DOHH2 (cell line): ENCODE measurements around the gene ORC5.

ENCODE experiments used
- H3F3A ChIP-seq: fragments of 200-600 bp; sonication (generic), shearing (Covaris generic); 2 replicates; pipeline ENCODE4 v1.6.0; 2016; ENCODE audit warnings: antibody characterized with exemption, mild to moderate bottlenecking; ENCODE audit not compliant: control insufficient read depth, insufficient read depth
- H3K27ac ChIP-seq: fragments of 200-600 bp; sonication (generic); 2 replicates; pipeline ENCODE4 v1.5.1; 2014; ENCODE audit warnings: low read depth, mild to moderate bottlenecking, low read length, moderate library complexity
- H3K27me3 ChIP-seq: fragments of 200-600 bp; sonication (generic); 2 replicates; pipeline ENCODE4 v1.6.1; 2014; ENCODE audit warnings: mild to moderate bottlenecking, low read length, mixed read lengths; ENCODE audit not compliant: control insufficient read depth
- H3K36me3 ChIP-seq: fragments of 200-600 bp; sonication (generic); 2 replicates; pipeline ENCODE4 v1.6.1; 2014; ENCODE audit warnings: mild to moderate bottlenecking, low read length, moderate library complexity, mixed read lengths; ENCODE audit not compliant: control insufficient read depth
- H3K4me1 ChIP-seq: fragments of 200-600 bp; sonication (generic); 2 replicates; pipeline ENCODE4 v1.6.1; 2014; ENCODE audit warnings: mild to moderate bottlenecking, low read length, mixed read lengths; ENCODE audit not compliant: control insufficient read depth
- H3K4me2 ChIP-seq: fragments of 200-600 bp; sonication (generic); 2 replicates; pipeline ENCODE4 v1.6.0; 2014; ENCODE audit warnings: mild to moderate bottlenecking, low read length, moderate library complexity
- H3K4me3 ChIP-seq: fragments of 200-600 bp; sonication (generic); 2 replicates; pipeline ENCODE4 v1.5.1; 2014; ENCODE audit warnings: mild to moderate bottlenecking, low read length, mixed read lengths
- H3K79me2 ChIP-seq: fragments of 200-600 bp; sonication (generic); 2 replicates; pipeline ENCODE4 v1.6.1; 2014; ENCODE audit warnings: mild to moderate bottlenecking, low read length, mixed read lengths; ENCODE audit not compliant: control insufficient read depth
- H3K9me2 ChIP-seq: fragments of 200-600 bp; sonication (generic); replicated peaks from 2 replicates; pipeline ENCODE4 v1.6.1; 2014; ENCODE audit warnings: mild to moderate bottlenecking, low read length, mixed read lengths; ENCODE audit not compliant: control insufficient read depth
- H3K9me3 ChIP-seq: fragments of 200-600 bp; sonication (generic); 2 replicates; pipeline ENCODE4 v1.6.1; 2014; ENCODE audit warnings: antibody characterized with exemption, low read length, mixed read lengths; ENCODE audit not compliant: control insufficient read depth, insufficient read depth
- H4K20me1 ChIP-seq: fragments of 200-600 bp; sonication (generic); 2 replicates; pipeline ENCODE4 v1.6.0; 2014; ENCODE audit warnings: low read depth, mild to moderate bottlenecking, antibody characterized with exemption, low read length, moderate library complexity; ENCODE audit not compliant: control insufficient read depth, insufficient read depth
- CTCF ChIP-seq: fragments of 200-600 bp; sonication (generic); IDR thresholded peaks from one replicate; pipeline ENCODE4 v1.5.1; 2014; ENCODE audit warnings: antibody characterized with exemption, mild to moderate bottlenecking, low read depth, low read length; ENCODE audit not compliant: poor library complexity, severe bottlenecking
- EZH2phosphoT487 ChIP-seq: fragments of 200-600 bp; sonication (generic); IDR thresholded peaks from 2 replicates; pipeline ENCODE4 v1.6.1; 2017; ENCODE audit warnings: borderline replicate concordance, mild to moderate bottlenecking, antibody characterized with exemption, low read length, moderate library complexity, mixed read lengths

The ORC5 gene

DNA sequence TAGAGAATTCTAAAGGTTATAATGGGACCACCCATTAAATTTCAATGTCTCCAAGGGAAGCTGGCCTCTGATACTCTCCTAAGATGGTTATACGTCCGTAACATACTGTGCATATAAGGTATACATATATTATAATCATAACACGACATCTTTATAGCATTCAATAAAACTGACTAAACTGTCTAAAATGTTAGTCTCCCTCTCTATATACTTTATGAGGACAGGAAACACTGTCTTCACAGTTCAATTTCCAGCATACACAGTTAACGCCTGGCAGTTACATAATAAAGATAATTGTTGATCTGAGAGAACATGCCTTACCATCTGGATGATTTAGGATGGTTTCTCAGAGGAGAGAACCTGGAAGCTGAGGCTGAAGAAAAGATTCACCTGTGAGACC is 1.2 kb upstream of the ORC5 start:
- Histone ChIP-seq H3K4me3 (peak overlapping the region; percentile 99), H3K27ac (no peak overlapping the region), H3K4me1 (peaks cover 24% of the 10 kb centered on the region), H3K27me3 (no peaks in the 10 kb centered on the region), H3F3A (no peaks in the 10 kb centered on the region), H3K79me2 (peaks cover 46% of the 10 kb centered on the region), H3K4me2 (peak overlapping the region; percentile 89), H3K9me2 (no peaks in the 10 kb centered on the region), H3K36me3 (peaks cover 31% of the 10 kb centered on the region), H3K9me3 (no peaks in the 10 kb centered on the region), H4K20me1 (peaks cover 10% of the 10 kb centered on the region; the same call in 1 of the 2 replicates)
- TF ChIP-seq CTCF = no peak
- TF ChIP-seq EZH2phosphoT487 = no peak

GRCh38 chr7:104208421-104208780 is 588 bp upstream of the ORC5 start:
- Histone ChIP-seq H3K79me2 (peaks cover 52% of the 10 kb centered on the region), H3K4me2 (peak overlapping the region; percentile 89), H3K4me1 (peaks cover 24% of the 10 kb centered on the region), H3K9me3 (no peaks in the 10 kb centered on the region), H3K27ac (peak overlapping the region; percentile 60), H3K4me3 (peak overlapping the region; percentile 99), H3F3A (no peaks in the 10 kb centered on the region), H3K36me3 (peaks cover 37% of the 10 kb centered on the region), H4K20me1 (peaks cover 10% of the 10 kb centered on the region; the same call in 1 of the 2 replicates), H3K9me2 (no peaks in the 10 kb centered on the region), H3K27me3 (no peaks in the 10 kb centered on the region)
- TF ChIP-seq EZH2phosphoT487 (no peak), CTCF (no peak)

- Histone ChIP-seq H3K4me3 (peak overlapping the region; percentile 99), H4K20me1 (peaks cover 10% of the 10 kb centered on the region; the same call in 1 of the 2 replicates), H3K27me3 (no peaks in the 10 kb centered on the region), H3K9me3 (no peaks in the 10 kb centered on the region), H3K9me2 (no peaks in the 10 kb centered on the region), H3K4me2 (peak overlapping the region; percentile 89), H3F3A (no peaks in the 10 kb centered on the region), H3K27ac (peak overlapping the region; percentile 60), H3K4me1 (peaks cover 24% of the 10 kb centered on the region), H3K79me2 (peaks cover 63% of the 10 kb centered on the region), H3K36me3 (peaks cover 48% of the 10 kb centered on the region)
- no peak for TF ChIP-seq CTCF
- no peak for TF ChIP-seq EZH2phosphoT487
These were observed 474 bp downstream of the ORC5 start for GRCh38 chr7:104207348-104207730.

DNA sequence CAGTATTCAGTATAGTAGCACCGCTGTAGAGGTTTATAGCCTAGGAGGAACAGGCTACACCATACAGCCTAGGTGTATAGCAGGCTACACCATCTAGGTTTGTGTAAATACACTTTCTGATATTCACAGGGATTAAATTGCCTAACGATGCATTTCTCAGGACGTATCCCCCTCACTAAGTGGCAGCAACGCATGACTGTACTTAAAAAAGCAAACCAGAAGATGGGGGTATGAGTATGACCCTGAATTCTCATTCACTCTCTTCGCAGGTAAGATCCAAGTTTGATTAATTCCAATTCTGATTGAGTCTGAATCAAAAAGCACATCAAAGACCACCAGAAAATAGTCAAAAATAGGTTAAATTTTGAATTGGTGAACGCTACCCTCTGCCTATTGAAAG is 972 bp downstream of the ORC5 start:
- no peaks in the 10 kb centered on the region for H3K27me3 ChIP-seq
- peak overlapping the region; percentile 99 for H3K4me3 ChIP-seq
- H3K9me3 ChIP-seq = no peaks in the 10 kb centered on the region; the same call in 1 of the 2 replicates
- H3K9me2 ChIP-seq = no peaks in the 10 kb centered on the region
- peaks cover 53% of the 10 kb centered on the region for H3K36me3 ChIP-seq
- H3K4me1 ChIP-seq = peaks cover 24% of the 10 kb centered on the region
- peak overlapping the region; percentile 89 for H3K4me2 ChIP-seq
- TF ChIP-seq EZH2phosphoT487 (no peak), CTCF (no peak)
- H3K27ac ChIP-seq = peak overlapping the region; percentile 60
- peaks cover 10% of the 10 kb centered on the region; the same call in 1 of the 2 replicates for H4K20me1 ChIP-seq
- no peaks in the 10 kb centered on the region for H3F3A ChIP-seq
- H3K79me2 ChIP-seq = peaks cover 68% of the 10 kb centered on the region
